Measurements from ENCODE around the gene USP48.

DNA sequence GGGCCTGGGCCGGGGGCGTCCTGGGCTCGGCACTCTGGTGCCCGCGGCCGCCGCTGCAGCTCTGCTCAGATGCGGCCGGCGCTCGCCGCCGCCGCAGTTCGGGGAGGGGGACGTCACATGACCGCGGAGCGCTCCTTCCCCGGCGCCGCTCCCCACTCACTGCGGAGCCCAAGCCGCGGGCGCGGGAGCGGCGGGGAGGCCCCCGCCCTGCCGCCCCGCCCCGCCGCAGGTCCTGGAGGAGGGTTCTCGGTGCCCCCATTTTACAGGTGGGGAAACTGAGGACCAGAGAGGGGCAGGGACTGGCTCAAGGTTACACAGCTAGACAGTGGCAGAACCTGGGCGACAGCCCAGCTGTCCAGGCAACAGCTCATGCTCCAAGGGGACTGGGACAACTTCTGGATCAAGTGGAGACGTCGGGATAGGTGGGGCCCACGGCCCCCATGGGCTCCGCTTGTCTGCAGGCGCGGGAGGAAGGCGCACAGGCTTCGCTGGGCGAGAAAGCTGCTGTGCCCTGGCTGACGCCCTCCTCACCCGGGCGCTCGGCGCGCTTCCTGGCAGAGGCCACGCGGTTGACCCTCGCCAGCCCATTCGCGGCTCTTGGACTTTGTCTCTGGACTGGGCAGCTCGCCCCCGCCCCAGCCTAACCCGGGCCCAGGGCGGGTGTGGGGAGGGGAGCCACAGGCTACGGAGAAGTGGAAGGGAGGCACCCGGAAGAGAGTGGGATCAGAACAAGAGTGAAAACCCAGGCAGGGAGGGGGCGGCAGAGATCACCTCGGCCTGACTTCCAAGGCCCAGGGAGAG is 113.5 kb downstream of the USP48 start, which contains the start of gene RAP1GAP:
- TF ChIP-seq POLR2A (IDR thresholded peaks at IDR 0.05) (no peak), POLR2AphosphoS5 (IDR thresholded peaks at IDR 0.05) (no peak)
- TF ChIP-seq, protein P1, sequence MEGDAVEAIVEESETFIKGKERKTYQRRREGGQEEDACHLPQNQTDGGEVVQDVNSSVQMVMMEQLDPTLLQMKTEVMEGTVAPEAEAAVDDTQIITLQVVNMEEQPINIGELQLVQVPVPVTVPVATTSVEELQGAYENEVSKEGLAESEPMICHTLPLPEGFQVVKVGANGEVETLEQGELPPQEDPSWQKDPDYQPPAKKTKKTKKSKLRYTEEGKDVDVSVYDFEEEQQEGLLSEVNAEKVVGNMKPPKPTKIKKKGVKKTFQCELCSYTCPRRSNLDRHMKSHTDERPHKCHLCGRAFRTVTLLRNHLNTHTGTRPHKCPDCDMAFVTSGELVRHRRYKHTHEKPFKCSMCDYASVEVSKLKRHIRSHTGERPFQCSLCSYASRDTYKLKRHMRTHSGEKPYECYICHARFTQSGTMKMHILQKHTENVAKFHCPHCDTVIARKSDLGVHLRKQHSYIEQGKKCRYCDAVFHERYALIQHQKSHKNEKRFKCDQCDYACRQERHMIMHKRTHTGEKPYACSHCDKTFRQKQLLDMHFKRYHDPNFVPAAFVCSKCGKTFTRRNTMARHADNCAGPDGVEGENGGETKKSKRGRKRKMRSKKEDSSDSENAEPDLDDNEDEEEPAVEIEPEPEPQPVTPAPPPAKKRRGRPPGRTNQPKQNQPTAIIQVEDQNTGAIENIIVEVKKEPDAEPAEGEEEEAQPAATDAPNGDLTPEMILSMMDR (IDR thresholded peaks at IDR 0.05), result no peak

Data from breast epithelium (tissue), 3 donors.